ENCODE results near the gene AP5Z1.
A peak's percentile ranks its signal among the peaks of the same experiment; 100 is the strongest.

AP5Z1 gene

GRCh38 chr7:4822677-4823076 is 47.3 kb downstream of the AP5Z1 start:
- FAIRE-seq (no peak), DNase-seq (ENCODE audit: insufficient read length) (no peak)
- no peak for TF ChIP-seq TAF1 (IDR thresholded peaks at IDR 0.05; ENCODE audit: borderline replicate concordance, low read depth, low read length)
- no peak for TF ChIP-seq POLR2A (IDR thresholded peaks at IDR 0.05; ENCODE audit: low read depth, low read length)
- no peak for TF ChIP-seq POLR2AphosphoS5 (IDR thresholded peaks at IDR 0.05; ENCODE audit: low read depth, low read length)

GRCh38 chr7:4823441-4824119 is 48.2 kb downstream of the AP5Z1 start:
- DNase-seq (ENCODE audit: insufficient read length) (no peak), FAIRE-seq (no peak)
- TF ChIP-seq POLR2AphosphoS5 (IDR thresholded peaks at IDR 0.05; ENCODE audit: low read depth, low read length) (no peak), TAF1 (IDR thresholded peaks at IDR 0.05; ENCODE audit: borderline replicate concordance, low read depth, low read length) (no peak), POLR2A (IDR thresholded peaks at IDR 0.05; ENCODE audit: low read depth, low read length) (no peak)

GRCh38 chr7:4824120-4824775 is 48.8 kb downstream of the AP5Z1 start:
- no peak for TF ChIP-seq TAF1 (IDR thresholded peaks at IDR 0.05; ENCODE audit: borderline replicate concordance, low read depth, low read length)
- no peak for DNase-seq (ENCODE audit: insufficient read length)
- FAIRE-seq = no peak

- TF ChIP-seq TAF1 (IDR thresholded peaks at IDR 0.05; ENCODE audit: borderline replicate concordance, low read depth, low read length) (no peak), POLR2AphosphoS5 (IDR thresholded peaks at IDR 0.05; ENCODE audit: low read depth, low read length) (no peak), POLR2A (IDR thresholded peaks at IDR 0.05; ENCODE audit: low read depth, low read length) (no peak)
- FAIRE-seq = no peak
- no peak for DNase-seq (ENCODE audit: insufficient read length)
These were observed 49.7 kb downstream of the AP5Z1 start for GRCh38 chr7:4825081-4825480.

GRCh38 chr7:4828720-4829383 is 53.4 kb downstream of the AP5Z1 start:
- FAIRE-seq (no peak), DNase-seq (ENCODE audit: insufficient read length) (no peak)
- TF ChIP-seq TAF1 (IDR thresholded peaks at IDR 0.05; ENCODE audit: borderline replicate concordance, low read depth, low read length) (no peak), POLR2A (IDR thresholded peaks at IDR 0.05; ENCODE audit: low read depth, low read length) (no peak), POLR2AphosphoS5 (IDR thresholded peaks at IDR 0.05; ENCODE audit: low read depth, low read length) (no peak)

GRCh38 chr7:4830176-4830575 is 54.8 kb downstream of the AP5Z1 start:
- FAIRE-seq (peak; percentile 33), DNase-seq (ENCODE audit: insufficient read length) (no peak)
- TF ChIP-seq POLR2AphosphoS5 (IDR thresholded peaks at IDR 0.05; ENCODE audit: low read depth, low read length) (no peak), TAF1 (IDR thresholded peaks at IDR 0.05; ENCODE audit: borderline replicate concordance, low read depth, low read length) (no peak), POLR2A (IDR thresholded peaks at IDR 0.05; ENCODE audit: low read depth, low read length) (no peak)

- no peak for DNase-seq (ENCODE audit: insufficient read length)
- no peak for FAIRE-seq
- TF ChIP-seq POLR2A (IDR thresholded peaks at IDR 0.05; ENCODE audit: low read depth, low read length) = no peak
- TF ChIP-seq TAF1 (IDR thresholded peaks at IDR 0.05; ENCODE audit: borderline replicate concordance, low read depth, low read length) = no peak
- TF ChIP-seq POLR2AphosphoS5 (IDR thresholded peaks at IDR 0.05; ENCODE audit: low read depth, low read length) = no peak
These were observed 56.5 kb downstream of the AP5Z1 start for GRCh38 chr7:4831723-4832495.

DNA sequence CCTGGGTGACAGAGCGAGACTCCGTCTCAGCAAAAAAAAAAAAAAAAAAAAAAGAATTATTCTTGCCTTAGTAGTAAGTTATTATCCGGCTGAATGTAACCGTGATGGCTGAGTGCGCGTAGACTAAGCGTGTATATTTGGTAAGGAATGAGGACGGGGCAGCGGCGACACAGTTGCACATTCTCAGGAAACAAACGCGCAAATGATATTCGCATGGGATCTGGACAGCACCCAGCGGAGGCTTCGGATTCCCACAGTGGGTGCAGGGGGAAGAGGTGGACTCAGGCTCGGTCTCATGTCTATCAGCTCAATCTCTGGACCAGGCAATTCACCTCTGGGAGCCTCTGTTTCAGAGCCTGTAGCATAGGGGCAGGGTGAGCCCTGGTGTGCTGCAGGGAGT is 57.3 kb downstream of the AP5Z1 start:
- DNase-seq (ENCODE audit: insufficient read length) (no peak), FAIRE-seq (no peak)
- TF ChIP-seq POLR2AphosphoS5 (IDR thresholded peaks at IDR 0.05; ENCODE audit: low read depth, low read length) = no peak
- no peak for TF ChIP-seq POLR2A (IDR thresholded peaks at IDR 0.05; ENCODE audit: low read depth, low read length)
- TF ChIP-seq TAF1 (IDR thresholded peaks at IDR 0.05; ENCODE audit: borderline replicate concordance, low read depth, low read length) = no peak

DNA sequence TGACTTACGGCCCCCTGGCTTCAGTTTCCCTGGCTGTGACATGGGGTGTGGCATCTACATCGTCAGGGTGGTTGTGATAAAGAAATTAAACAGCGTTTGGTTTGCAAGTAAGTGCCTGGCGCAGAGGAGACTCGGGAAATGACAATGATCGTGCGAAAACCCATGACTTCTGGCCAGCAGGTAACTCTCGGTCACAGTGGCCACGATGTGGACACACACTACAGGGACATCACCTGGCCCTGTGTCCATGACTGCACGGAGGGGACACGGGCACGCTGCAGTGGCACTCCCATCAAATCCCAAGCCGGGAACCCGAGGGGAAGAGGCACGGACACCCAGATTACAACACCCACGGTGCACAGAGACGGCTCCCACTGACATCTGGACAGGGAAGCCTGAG is 57.8 kb downstream of the AP5Z1 start:
- no peak for TF ChIP-seq POLR2AphosphoS5 (IDR thresholded peaks at IDR 0.05; ENCODE audit: low read depth, low read length)
- no peak for TF ChIP-seq TAF1 (IDR thresholded peaks at IDR 0.05; ENCODE audit: borderline replicate concordance, low read depth, low read length)
- no peak for TF ChIP-seq POLR2A (IDR thresholded peaks at IDR 0.05; ENCODE audit: low read depth, low read length)
- DNase-seq (ENCODE audit: insufficient read length) (no peak), FAIRE-seq (no peak)

- no peak for FAIRE-seq
- no peak for DNase-seq (ENCODE audit: insufficient read length)
- no peak for TF ChIP-seq TAF1 (IDR thresholded peaks at IDR 0.05; ENCODE audit: borderline replicate concordance, low read depth, low read length)
- no peak for TF ChIP-seq POLR2A (IDR thresholded peaks at IDR 0.05; ENCODE audit: low read depth, low read length)
- no peak for TF ChIP-seq POLR2AphosphoS5 (IDR thresholded peaks at IDR 0.05; ENCODE audit: low read depth, low read length)
These were observed 58.5 kb downstream of the AP5Z1 start for GRCh38 chr7:4833691-4834600.
